ENCODE data around the gene ADGRA1.

DNA sequence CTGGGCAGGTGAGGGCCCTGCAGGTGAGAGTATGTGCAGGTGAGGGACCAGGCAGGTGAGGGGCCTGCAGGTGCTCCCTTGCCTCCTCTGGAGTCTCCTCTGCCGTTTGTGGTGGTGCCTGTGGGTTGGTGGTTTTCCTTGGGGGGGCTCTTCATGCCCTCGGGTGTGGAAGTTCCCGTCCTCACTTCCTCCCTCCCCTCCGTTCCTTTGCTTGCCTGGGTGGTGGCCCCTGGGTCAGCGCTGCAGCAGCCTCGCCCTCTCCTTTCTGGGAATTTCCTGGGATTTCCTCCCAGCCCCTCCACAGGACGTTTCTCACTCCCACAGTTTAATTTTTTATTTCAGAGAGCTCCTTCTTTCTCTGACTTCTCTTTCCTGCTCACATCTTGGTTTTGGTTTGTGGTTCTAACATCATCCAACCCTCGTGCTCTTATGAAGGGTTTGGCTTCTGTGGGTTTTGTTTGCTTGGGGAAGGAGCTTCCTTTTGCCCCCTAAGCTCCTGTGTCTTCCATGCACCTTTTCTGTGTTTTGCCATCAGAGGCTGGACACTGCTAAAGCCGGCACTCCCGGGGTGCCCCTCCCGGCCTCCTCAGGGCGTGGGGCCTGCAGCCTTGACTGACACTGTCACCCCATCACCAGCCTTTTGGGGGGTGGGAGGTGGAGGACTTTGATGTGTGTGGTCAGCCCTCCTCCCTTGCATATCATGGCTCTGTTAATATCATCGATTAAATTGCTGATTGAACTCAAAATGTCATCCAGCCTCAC, 29.2 kb upstream of the ADGRA1 start:
- TF ChIP-seq, protein P1, sequence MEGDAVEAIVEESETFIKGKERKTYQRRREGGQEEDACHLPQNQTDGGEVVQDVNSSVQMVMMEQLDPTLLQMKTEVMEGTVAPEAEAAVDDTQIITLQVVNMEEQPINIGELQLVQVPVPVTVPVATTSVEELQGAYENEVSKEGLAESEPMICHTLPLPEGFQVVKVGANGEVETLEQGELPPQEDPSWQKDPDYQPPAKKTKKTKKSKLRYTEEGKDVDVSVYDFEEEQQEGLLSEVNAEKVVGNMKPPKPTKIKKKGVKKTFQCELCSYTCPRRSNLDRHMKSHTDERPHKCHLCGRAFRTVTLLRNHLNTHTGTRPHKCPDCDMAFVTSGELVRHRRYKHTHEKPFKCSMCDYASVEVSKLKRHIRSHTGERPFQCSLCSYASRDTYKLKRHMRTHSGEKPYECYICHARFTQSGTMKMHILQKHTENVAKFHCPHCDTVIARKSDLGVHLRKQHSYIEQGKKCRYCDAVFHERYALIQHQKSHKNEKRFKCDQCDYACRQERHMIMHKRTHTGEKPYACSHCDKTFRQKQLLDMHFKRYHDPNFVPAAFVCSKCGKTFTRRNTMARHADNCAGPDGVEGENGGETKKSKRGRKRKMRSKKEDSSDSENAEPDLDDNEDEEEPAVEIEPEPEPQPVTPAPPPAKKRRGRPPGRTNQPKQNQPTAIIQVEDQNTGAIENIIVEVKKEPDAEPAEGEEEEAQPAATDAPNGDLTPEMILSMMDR (IDR thresholded peaks at IDR 0.05): no peak
- TF ChIP-seq POLR2A (IDR thresholded peaks at IDR 0.05): no peak
